Transverse colon (tissue), 4 donors: Measurements from ENCODE around the gene FBXW9. TPM values are rescaled to one million over a fixed set of nuclear protein-coding genes. Genes with fewer than 3 reads are reported as not detected.

ENCODE experiments used
- DNase-seq: peaks from one replicate; pipeline ENCODE4 v3.0.0-alpha.2; 2019
- H3K27ac ChIP-seq, 4 donors: fragments of 200-600 bp; sonication (generic); 2 replicates each; pipeline ENCODE4 v1.5.1; 2016 to 2018; ENCODE audit warnings: inconsistent platforms in 4 of 4
- H3K27me3 ChIP-seq: fragments of 200-600 bp; sonication (generic); 2 replicates; pipeline ENCODE4 v1.5.1; 2017; ENCODE audit warnings: inconsistent platforms
- H3K36me3 ChIP-seq, 4 donors: fragments of 200-600 bp; sonication (generic); 2 replicates each; pipeline ENCODE4 v1.5.1; 2017 to 2019; ENCODE audit warnings: inconsistent platforms in 4 of 4
- H3K4me1 ChIP-seq, 4 donors: fragments of 200-600 bp; sonication (generic); 2 replicates each; pipeline ENCODE4 v1.5.1; 2017 to 2020; ENCODE audit warnings: inconsistent platforms in 4 of 4
- H3K4me3 ChIP-seq, 4 donors: fragments of 200-600 bp; sonication (generic); 1 replicate in 1 of 4; 2 replicates in 3 of 4; pipeline versions ENCODE4 v1.5.1 to v1.6.1; 2017 to 2019; ENCODE audit warnings: inconsistent platforms in 4 of 4
- H3K9me3 ChIP-seq, 2 donors: fragments of 200-600 bp; sonication (generic); 2 replicates each; pipeline ENCODE4 v1.5.1; 2017 to 2019; ENCODE audit warnings: inconsistent platforms in 2 of 2
- EP300 ChIP-seq: sonication (generic); formaldehyde crosslinking; IDR thresholded peaks from one replicate; pipeline ENCODE4 v1.6.1; 2017; ENCODE audit warnings: antibody characterized with exemption, low read depth
- POLR2A ChIP-seq: fragments of 450-650 bp; IDR thresholded peaks from one replicate; pipeline ENCODE4 v1.6.1; 2016; ENCODE audit warnings: antibody characterized with exemption, mild to moderate bottlenecking, moderate library complexity
- POLR2AphosphoS5 ChIP-seq, 3 donors: sonication (generic); formaldehyde crosslinking; IDR thresholded peaks; one replicate each; pipeline ENCODE4 v1.6.1; 2016; ENCODE audit warnings: antibody characterized with exemption in 3 of 3
- WGBS, 2 donors: methylation state at CpG; one replicate each; pipeline ENCODE4 v1.1.5; 2018; ENCODE audit warnings: low coverage in 1 of 2; 5-methylcytosine and 5-hydroxymethylcytosine counted together
- in situ Hi-C, 4 donors: fragments of 200-750 bp; cut with MboI; loops; one replicate each; pipeline versions ENCODE4 v1.15.0 to v1.15.1; 2017; ENCODE audit warnings: low sequenced_read_pairs in 3 of 4, low pct_ligation_motif_present in 1 of 4, low pct_unique_long_range_greater_than_20kb in 1 of 4
- intact Hi-C: fragments of 100-400 bp; cut with DNase I; formaldehyde crosslinking; loops from one replicate; pipeline ENCODE4 v1.15.1; 2023; ENCODE audit warnings: low total_unique reads
- total RNA-seq, 4 donors: library from RNA; depleted of rRNA; stranded (reverse); fragments of >200 nt; gene quantifications; one replicate each; pipeline ENCODE4 v1.1.0, GENCODE V29; 2016
- TF ChIP-seq, protein P1 (sequence below), 5 experiments: fragments of 200-600 bp in 3 of 5; fragments of 450-650 bp in 2 of 5; sonication (generic) in 3 of 5; IDR thresholded peaks; 1 replicate in 2 of 5; 2 replicates in 3 of 5; pipeline ENCODE4 v1.5.1; 2016 to 2017; ENCODE audit warnings: antibody characterized with exemption in 5 of 5, inconsistent platforms in 3 of 5, mild to moderate bottlenecking in 2 of 5, moderate library complexity in 1 of 5

FBXW9 gene
- total RNA-seq, 4 donors from 2014 or later = 3.2 to 8.1 (median 4.9) TPM

DNA sequence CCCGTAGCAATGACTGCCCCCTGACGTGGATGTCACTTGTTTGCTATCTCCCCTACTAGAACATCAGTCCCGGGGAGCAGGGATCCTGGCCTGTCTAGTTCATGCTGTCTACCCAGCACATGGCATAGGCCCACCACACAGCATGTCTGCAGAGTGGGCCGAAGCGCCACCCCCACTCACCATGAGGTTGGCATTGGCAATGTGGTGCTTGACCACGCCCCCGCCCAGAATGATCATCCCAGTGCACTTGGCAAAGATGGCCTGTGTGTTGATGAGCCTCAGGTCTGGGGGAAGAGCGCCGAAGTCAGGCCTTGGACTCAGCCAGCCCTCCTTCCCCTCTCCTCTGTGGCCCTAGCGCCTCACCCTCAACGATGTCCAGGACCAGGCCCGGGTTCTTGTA lies 19.5 kb downstream of the FBXW9 start:
- Histone ChIP-seq H3K36me3 (peaks cover 0 to 42% (median 20%) of the 10 kb centered on the region in 4 donors), H3K4me3 (no peak overlapping the region), H3K4me1 (peaks cover 5 to 14% (median 7%) of the 10 kb centered on the region in 4 donors), H3K27me3 (no peaks in the 10 kb centered on the region), H3K9me3 (no peaks in the 10 kb centered on the region), H3K27ac (no peak overlapping the region)
- 94% methylated on average over 12 of the region's 12 CpGs; no CpG with 5 or more reads in 1 of the 2 donors for WGBS, 2 donors
- TF ChIP-seq POLR2A = no peak
- no peak for TF ChIP-seq POLR2AphosphoS5 (IDR thresholded peaks at IDR 0.05)
- TF ChIP-seq, protein P1, sequence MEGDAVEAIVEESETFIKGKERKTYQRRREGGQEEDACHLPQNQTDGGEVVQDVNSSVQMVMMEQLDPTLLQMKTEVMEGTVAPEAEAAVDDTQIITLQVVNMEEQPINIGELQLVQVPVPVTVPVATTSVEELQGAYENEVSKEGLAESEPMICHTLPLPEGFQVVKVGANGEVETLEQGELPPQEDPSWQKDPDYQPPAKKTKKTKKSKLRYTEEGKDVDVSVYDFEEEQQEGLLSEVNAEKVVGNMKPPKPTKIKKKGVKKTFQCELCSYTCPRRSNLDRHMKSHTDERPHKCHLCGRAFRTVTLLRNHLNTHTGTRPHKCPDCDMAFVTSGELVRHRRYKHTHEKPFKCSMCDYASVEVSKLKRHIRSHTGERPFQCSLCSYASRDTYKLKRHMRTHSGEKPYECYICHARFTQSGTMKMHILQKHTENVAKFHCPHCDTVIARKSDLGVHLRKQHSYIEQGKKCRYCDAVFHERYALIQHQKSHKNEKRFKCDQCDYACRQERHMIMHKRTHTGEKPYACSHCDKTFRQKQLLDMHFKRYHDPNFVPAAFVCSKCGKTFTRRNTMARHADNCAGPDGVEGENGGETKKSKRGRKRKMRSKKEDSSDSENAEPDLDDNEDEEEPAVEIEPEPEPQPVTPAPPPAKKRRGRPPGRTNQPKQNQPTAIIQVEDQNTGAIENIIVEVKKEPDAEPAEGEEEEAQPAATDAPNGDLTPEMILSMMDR (IDR thresholded peaks at IDR 0.05) = no peak
- TF ChIP-seq EP300 = no peak
- in situ Hi-C loops (loop anchor here in 3 of 4 donors (10.0 kb wide), 1 partner anchor 112 kb away; no protein-coding TSS in a partner anchor), intact Hi-C loops (loop anchor here (10.0 kb wide), 1 partner anchor 102 kb away; no protein-coding TSS in a partner anchor)
- DNase-seq = no peak

DNA sequence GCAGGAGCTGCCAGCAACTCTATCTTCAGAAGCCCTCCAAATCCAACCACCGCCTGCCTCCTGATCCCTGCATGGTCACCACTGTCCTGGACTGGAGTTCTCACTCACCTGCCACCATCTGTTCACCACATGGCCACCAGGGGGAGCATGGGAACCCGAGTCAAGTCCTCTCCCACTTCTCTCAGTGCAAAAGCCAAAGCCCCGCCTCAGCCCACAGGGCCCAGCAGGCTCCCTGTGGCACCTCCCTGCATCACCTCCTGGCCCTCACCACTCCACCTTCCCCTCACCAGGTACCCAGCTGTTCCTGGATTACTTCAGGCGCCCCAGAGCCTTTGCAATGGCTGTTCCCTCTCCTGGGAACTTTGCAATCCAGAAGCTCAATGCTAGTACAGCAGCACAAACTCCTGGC lies 20.0 kb downstream of the FBXW9 start:
- H3K36me3 ChIP-seq = peaks cover 0 to 42% (median 20%) of the 10 kb centered on the region in 4 donors
- intact Hi-C loops (loop anchor here (10.0 kb wide), 1 partner anchor 102 kb away; no protein-coding TSS in a partner anchor), in situ Hi-C loops (loop anchor here in 3 of 4 donors (10.0 kb wide), 1 partner anchor 112 kb away; no protein-coding TSS in a partner anchor)
- H3K4me3 ChIP-seq = no peak overlapping the region
- peaks cover 5 to 17% (median 7%) of the 10 kb centered on the region in 4 donors for H3K4me1 ChIP-seq
- peak overlapping the region in 1 of 4 donors; percentile 3 for H3K27ac ChIP-seq
- no peaks in the 10 kb centered on the region for H3K27me3 ChIP-seq
- TF ChIP-seq POLR2AphosphoS5 (IDR thresholded peaks at IDR 0.05) (no peak), EP300 (no peak), POLR2A (no peak)
- TF ChIP-seq, protein P1 (IDR thresholded peaks at IDR 0.05) = peak; percentile 81 to 90 (median 88)
- WGBS, 2 donors = 16% methylated on average over 4 of the region's 4 CpGs; no CpG with 5 or more reads in 1 of the 2 donors
- peak; percentile 86 for DNase-seq
- no peaks in the 10 kb centered on the region for H3K9me3 ChIP-seq

DNA sequence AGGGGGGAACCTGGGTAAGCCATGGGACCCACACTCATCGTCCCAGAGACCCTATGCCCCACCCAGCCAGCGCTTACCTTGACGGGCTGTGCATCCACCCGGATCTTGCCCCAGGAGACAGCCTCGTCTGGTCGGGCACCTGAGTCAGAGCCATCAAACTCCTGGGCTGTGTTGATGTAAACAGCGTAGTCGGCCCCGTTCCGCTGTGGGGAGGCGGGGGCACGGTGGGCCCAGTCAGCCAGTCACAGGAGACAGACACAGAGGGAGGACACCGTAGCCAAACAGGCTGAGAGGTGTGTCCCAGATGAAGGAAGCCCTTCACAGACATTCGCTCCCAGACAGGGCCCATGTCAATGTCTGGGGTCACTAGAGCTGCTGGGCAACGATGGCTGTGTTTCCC lies 20.5 kb downstream of the FBXW9 start:
- intact Hi-C loops (loop anchor here (10.0 kb wide), 1 partner anchor 101 kb away; no protein-coding TSS in a partner anchor), in situ Hi-C loops (loop anchor here in 3 of 4 donors (10.0 kb wide), 1 partner anchor 111 kb away; no protein-coding TSS in a partner anchor)
- Histone ChIP-seq H3K27ac (no peak overlapping the region), H3K9me3 (no peaks in the 10 kb centered on the region), H3K36me3 (peaks cover 0 to 42% (median 20%) of the 10 kb centered on the region in 4 donors), H3K27me3 (no peaks in the 10 kb centered on the region), H3K4me1 (peaks cover 6 to 18% (median 8%) of the 10 kb centered on the region in 4 donors), H3K4me3 (no peak overlapping the region)
- no peak for DNase-seq
- TF ChIP-seq EP300 = no peak
- WGBS, 2 donors = 79% methylated on average over 15 of the region's 15 CpGs; no CpG with 5 or more reads in 1 of the 2 donors

DNA sequence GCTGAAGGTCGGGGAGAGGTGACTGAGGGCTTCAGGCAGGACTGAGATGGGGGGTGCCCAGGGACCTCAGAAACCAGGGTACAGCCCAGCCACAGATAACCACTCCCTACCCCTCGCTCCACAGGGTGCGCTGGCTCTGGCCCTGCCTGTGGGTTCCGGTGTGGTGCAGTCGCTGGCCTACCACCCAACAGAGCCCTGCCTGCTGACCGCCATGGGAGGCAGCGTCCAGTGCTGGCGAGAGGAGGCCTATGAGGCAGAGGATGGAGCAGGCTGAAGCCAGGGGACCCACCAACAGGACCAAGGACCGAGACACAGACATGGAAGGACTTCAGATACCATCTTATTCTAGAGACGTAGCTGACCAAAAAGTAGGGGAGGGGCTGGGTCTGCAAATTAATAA lies 21.0 kb downstream of the FBXW9 start:
- no peak for TF ChIP-seq POLR2AphosphoS5 (IDR thresholded peaks at IDR 0.05)
- no peak for TF ChIP-seq EP300
- TF ChIP-seq POLR2A = no peak
- TF ChIP-seq, protein P1 (IDR thresholded peaks at IDR 0.05) = no peak
- H3K27ac ChIP-seq = no peak overlapping the region
- DNase-seq = no peak
- no peaks in the 10 kb centered on the region for H3K27me3 ChIP-seq
- no peaks in the 10 kb centered on the region for H3K9me3 ChIP-seq
- H3K4me3 ChIP-seq = no peak overlapping the region
- in situ Hi-C loops (loop anchor here in 3 of 4 donors (10.0 kb wide), 1 partner anchor 111 kb away; no protein-coding TSS in a partner anchor), intact Hi-C loops (loop anchor here (10.0 kb wide), 1 partner anchor 101 kb away; no protein-coding TSS in a partner anchor)
- 98% methylated on average over 10 of the region's 10 CpGs; no CpG with 5 or more reads in 1 of the 2 donors for WGBS, 2 donors
- peaks cover 0 to 42% (median 20%) of the 10 kb centered on the region in 4 donors for H3K36me3 ChIP-seq
- peaks cover 6 to 18% (median 10%) of the 10 kb centered on the region in 4 donors for H3K4me1 ChIP-seq
